GM18498 (cell line): ENCODE results near the gene TAAR1.
"Not testable (repeated sequence)": the region's sequence is repeated elsewhere in the genome, so short reads cannot be mapped to it uniquely, and the experiment has no call there.

Experiments
- ATAC-seq: cut with Tn5 transposase; IDR thresholded peaks from one replicate; pipeline ENCODE4 v1.9.1; 2021; ENCODE audit warnings: mild to moderate bottlenecking, moderate library complexity; ENCODE audit not compliant: unreplicated experiment

The TAAR1 gene

GRCh38 chr6:132663661-132664060 lies 4.7 kb upstream of the TAAR1 start:
- ATAC-seq, result no peak

GRCh38 chr6:132661906-132662305 lies 2.9 kb upstream of the TAAR1 start:
- no peak for ATAC-seq

- no peak for ATAC-seq
Measured at GRCh38 chr6:132651062-132651461, 7.9 kb downstream of the TAAR1 start.

GRCh38 chr6:132650429-132650828 lies 8.6 kb downstream of the TAAR1 start:
- no peak for ATAC-seq

- ATAC-seq, result no peak
Measured at GRCh38 chr6:132648828-132649227, 10.2 kb downstream of the TAAR1 start.

GRCh38 chr6:132648356-132648755 lies 10.6 kb downstream of the TAAR1 start:
- ATAC-seq, result peak; percentile 71

GRCh38 chr6:132643547-132643946 lies 15.4 kb downstream of the TAAR1 start:
- no peak for ATAC-seq

GRCh38 chr6:132637135-132637534 lies 21.8 kb downstream of the TAAR1 start:
- ATAC-seq, result not testable (repeated sequence)

- not testable (repeated sequence) for ATAC-seq
Measured at GRCh38 chr6:132635906-132636305, 23.1 kb downstream of the TAAR1 start.

- not testable (repeated sequence) for ATAC-seq
Measured at GRCh38 chr6:132635288-132635687, 23.7 kb downstream of the TAAR1 start.

- no peak for ATAC-seq
Measured at GRCh38 chr6:132634796-132635195, 24.2 kb downstream of the TAAR1 start.

- no peak for ATAC-seq
Measured at GRCh38 chr6:132633362-132633761, 25.6 kb downstream of the TAAR1 start.

- ATAC-seq, result no peak
Measured at GRCh38 chr6:132624175-132624574, 34.8 kb downstream of the TAAR1 start, which contains the start of gene TAAR2. Gene TAAR2, minus strand, starts transcription at chr6:132624275. Its CDS starts 0 bp downstream, at chr6:132624275.

- no peak for ATAC-seq
Measured at GRCh38 chr6:132623106-132623845, 35.7 kb downstream of the TAAR1 start.

- no peak for ATAC-seq
Measured at GRCh38 chr6:132616677-132617076, 42.3 kb downstream of the TAAR1 start.

- ATAC-seq, result no peak
Measured at GRCh38 chr6:132614554-132614953, 44.4 kb downstream of the TAAR1 start.

- no peak for ATAC-seq
Measured at GRCh38 chr6:132612449-132613108, 46.4 kb downstream of the TAAR1 start.

GRCh38 chr6:132611616-132612015 lies 47.4 kb downstream of the TAAR1 start:
- no peak for ATAC-seq

GRCh38 chr6:132607544-132608233 lies 51.3 kb downstream of the TAAR1 start:
- ATAC-seq, result no peak

GRCh38 chr6:132604635-132605152 lies 54.3 kb downstream of the TAAR1 start:
- no peak for ATAC-seq

- not testable (repeated sequence) for ATAC-seq
Measured at GRCh38 chr6:132600900-132601299, 58.1 kb downstream of the TAAR1 start.
